HPDE6-E6E7 (cell line): Measurements from ENCODE around the gene CRYBG2.
A peak's percentile ranks its signal among the peaks of the same experiment; 100 is the strongest.
"Not testable (repeated sequence)": the region's sequence is repeated elsewhere in the genome, so short reads cannot be mapped to it uniquely, and the experiment has no call there.

Experiments used
- DNase-seq: peaks from one replicate; pipeline ENCODE4 v3.0.0; 2011; ENCODE audit warnings: missing footprints; ENCODE audit errors: extremely low spot score

CRYBG2 gene, protein sequence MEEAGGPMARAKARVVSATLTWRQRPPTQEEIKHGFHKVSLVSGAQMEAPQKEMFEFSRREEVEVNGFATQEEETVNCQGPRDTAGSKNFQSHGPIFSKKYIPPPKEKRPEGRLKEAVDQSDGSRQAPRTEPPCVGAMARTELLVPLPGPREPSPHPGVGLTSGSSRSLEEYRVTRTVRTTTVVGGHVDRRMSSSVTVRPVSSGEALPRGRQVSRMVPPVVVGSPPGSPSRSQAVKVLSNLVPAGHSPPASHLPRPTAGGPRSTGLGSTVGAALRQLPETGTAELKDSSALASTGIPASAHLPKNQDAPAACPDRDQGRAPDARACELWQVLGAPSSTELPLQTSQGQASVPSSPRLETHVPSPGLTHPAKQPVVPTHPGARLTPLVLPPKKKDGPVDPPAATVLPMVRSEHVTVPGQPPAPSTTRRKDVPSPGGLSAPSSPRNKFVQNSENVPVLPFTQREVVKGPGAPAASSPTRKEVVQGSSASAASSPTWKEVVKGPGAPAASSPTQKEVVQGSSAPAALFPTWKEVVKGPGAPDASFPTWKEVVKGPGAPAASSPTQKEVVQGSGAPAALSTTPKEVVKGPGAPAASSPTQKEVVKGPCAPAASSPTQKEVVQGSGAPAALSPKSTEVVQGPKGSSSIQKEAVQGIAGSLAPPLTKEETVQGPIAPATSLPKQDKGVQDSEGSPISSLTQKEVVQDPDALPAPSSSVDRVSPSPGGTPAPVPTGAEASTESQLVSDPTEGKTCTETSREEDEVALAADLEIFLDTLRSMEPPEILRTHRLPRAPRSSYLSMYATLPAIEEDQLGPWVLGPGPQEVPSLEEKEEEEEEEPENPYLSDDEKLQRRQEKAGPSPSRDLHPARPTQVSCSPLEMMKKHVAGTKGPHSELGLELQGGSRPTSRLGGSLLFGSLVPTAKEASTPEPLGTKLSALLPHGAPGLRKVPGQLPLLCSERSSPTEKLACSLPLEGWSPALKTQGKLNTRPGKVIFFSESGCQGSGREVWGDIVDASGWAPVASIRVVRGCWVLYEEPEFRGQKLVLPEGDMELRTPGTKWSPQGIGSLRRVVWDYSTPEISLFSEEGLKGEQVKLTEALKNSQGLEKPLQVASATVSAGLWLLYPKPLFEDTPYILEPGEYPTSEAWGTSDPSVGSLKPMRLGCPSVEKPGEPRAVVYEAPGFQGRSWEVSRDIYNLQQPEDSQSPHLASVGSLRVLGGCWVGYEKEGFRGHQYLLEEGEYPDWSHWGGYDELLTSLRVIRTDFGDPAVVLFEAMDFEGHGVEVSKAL (N-terminal part only)

DNA sequence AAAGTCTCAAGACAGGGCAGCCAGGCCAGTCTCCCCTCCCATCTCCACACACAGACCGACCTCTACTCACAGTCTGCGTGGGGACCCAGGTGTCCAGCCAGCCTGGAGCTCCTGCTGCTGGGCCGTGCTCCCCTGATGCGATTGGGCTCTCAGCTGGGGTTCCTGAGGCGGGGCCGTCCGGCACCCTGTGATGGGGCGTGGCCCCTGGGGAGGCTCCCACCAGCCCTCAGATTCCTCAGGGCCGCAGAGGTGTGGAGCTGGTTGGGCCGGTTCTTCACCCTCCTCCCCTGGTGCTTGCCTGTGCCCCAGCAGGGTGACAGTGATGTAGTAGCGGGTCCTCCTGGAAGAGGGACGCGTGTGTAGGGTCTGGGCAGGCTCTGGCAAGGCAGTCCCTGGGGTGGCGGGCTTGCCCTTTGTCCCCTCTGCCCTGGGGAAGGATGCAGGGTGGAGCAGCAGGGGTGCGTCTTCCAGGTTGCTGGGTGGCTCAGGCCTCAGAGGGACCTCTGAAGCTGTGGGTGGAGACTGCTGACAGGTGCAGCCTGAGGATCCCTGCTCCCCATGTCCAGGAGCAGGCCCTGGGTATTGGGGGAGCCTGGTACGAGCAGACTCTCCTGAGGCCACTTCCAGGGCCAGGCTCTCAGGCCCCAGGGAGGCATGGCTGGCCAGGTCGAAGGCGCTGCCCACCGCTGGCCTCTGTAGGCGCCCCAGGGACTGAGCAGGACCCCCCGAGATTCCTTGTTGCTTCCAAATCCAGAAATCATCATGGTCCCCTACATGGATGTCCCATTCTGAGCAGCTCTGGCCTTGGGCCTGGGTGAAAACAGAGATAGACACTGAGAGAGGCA is at the start of gene CRYBG2:
CRYBG2 (minus strand) TSS at position 155 of the 845 bp plus-strand sequence. CDS start 7,473 bp downstream, outside the sequence.
- DNase-seq = peak; percentile 83

DNA sequence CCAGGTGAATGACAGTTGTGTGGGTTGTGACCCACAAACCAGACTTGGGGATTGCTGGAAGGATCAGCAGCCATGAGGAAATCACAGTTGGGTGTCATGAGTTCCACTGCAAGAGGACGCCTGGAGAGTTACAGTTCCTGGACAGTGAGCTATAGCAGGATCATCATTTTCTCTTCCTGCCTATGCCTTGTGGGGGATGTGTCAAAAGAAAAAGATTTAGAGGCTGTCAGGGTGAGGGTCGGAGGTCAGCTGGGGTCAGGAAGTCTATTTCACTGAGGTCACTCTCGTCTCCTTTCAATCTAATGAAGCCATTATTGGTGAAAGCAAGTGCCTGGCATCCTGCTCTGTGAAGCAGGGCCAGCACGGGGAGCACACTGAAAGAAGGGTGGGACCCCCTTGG is 49.7 kb upstream of the CRYBG2 start:
- no peak for DNase-seq

DNA sequence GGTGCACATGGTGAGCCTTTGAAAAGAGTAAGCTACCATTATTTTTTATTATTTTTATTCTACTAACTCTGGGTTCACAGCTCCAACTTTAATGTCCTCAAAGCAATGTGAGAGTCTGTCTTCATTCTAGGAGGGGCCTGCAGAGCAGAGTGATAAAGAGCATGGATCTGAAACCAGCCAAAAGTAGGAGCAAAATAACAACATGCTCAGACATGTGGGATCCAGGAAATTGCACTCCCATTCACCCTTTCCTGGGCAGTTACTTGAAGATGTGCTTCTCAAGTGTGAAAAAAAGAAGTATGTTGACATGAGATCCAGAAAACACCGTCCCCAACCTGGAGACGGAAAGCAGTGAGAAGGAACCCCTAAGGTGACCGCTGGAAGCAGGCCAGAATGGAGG is 48.0 kb upstream of the CRYBG2 start:
- no peak for DNase-seq

DNA sequence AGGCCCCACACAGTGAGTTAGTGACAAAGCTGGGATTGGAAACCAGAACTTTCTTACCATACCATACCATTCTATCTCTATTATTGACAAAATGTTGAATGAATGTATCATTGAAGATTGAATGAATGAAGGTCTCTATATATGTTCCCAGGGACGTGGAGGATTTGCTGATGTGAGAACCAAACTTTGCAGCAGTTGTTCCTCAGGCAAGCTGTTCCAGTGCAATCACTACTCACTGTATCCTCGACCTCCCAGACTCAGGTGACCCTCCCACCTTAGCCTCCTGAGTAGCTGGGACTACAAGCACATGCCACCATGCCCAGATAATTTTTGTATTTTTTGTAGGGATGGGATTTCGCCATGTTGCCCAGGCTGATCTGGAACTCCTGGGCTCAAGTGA is 45.1 kb upstream of the CRYBG2 start:
- no peak for DNase-seq

DNA sequence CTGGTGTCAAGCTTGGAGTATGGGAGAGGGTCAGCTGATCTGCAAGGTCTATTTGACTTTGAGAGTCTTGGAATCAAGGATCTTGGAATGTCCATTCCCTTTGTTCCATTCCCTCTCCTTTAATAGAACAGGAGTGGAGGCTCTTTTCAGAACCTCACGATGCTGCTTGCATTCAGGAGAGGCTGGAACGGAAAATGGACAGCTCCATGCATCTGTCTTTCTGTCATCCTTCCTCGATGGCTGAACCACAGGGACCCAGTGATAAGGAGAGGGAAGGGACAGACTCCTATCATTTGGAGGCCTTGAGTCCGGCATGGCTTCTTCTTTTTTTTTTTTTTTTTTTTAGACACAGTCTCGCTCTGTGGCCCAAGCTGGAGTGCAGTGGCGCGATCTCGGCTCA is 41.8 kb upstream of the CRYBG2 start:
- DNase-seq = no peak

DNA sequence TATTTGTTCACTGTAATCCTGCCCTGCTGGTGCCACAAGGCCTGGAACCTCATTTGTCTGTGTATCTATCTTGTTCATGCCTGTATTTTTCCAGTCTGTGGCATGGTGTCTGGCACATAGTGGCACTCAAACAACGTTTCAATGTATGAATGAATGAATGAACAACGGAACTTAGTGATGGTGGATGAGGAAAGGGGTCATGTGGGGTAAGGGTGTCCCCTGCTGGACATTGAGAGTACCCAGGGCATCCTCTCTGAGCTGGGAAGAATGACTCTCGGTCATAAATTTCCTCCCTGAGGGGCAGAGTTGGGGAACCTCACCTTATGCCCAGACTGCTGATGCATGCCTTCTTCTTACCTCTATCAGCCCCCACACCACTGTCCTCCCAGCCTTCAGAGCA is 37.5 kb upstream of the CRYBG2 start:
- DNase-seq = peak; percentile 73

DNA sequence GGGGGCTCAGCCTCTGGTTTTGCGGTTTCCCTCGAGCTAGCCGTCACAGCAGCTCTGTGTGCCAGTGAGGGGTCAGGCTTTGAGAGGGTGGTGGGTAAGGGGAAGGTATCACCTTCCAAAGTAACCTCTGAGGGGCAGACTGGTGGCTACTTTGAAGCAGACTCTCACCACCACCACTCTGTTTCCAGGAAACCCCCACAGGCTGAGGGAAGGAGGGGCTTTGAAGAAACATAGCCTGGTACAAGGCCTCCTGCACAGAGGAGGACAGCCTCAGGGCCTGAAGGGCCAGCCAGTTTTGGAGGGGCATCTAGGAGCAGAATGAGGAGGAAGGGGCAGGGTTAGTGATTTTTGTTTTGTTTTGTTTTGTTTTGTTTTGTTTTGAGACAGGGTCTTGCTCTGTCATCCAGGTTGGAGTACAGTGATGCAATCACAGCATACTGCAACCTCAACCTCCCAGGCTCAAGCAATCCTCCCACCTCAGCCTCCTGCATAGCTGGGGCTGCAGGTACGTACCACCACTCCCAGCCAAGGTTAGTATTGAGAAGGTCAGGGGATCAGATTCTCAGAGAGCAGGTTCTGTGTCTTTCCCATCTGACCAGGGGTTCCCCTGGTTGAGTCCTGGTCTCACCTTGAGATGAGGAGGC is 35.8 kb upstream of the CRYBG2 start:
- DNase-seq = no peak

DNA sequence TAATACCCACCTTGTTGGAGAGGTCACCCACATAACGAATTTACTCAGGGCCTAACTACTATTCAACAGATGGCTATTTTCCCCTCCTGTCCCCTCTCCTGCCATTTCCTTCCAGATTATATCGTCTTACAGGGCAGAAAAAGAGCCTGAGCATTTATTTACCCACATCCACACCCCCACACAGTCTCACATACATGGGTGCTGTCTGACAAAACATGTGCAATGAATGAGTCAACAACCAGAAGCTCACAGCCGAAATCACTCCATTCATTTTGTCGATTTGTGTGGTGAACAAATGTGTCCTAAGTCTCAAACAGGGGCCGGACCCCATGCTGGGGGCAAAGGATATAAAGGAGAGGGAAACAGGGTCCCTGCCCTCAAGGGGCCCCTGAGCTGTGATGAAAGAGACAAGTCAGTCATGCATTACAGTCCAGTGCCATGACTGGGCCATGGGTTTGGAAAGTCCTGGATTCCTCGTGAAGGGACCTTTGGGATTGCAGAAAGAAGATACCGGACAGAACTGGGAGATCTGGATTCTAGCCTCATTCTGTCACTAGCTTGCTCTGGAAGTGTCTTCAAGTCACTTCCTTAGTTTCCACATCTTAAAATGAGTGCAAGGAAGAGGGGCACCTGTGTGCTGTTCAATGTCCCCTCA is 35.0 kb upstream of the CRYBG2 start:
- no peak for DNase-seq

DNA sequence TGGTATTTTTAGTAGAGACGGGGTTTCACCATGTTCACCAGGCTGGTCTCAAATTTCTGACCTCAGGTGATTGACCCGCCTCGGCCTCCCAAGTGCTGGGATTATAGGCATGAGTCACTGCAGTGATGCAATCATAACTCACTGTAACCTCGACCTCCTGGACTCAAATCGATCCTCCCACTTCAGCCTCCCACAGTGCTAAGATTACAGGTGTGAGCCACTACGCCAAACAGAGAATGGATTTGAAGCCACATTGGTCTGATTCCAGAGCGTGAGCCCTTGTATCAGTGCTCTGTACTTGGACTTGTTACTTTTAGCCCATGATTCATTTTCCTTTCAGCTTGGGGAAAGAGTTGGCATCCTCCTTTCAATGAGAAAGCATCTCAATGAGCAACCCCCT is 33.5 kb upstream of the CRYBG2 start:
- DNase-seq = no peak

DNA sequence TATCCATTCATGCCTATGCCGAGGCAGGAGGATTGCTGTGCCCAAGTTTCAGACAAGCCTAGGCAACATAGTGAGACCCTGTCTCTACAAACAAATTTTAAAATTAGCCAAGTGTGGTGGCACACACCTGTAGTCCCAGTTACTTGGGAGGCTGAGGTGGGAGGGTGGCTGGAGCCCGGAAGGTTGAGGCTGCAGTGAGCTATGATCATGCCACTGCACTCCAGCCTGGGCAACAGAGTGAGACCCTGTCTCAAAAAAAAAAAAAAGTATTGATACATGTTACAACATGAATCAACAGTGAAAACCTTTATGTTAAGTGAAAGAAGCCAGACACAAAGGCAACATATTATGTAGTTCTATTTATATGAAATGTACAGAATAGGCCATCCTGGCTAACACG is 31.1 kb upstream of the CRYBG2 start:
- DNase-seq = not testable (repeated sequence)

DNA sequence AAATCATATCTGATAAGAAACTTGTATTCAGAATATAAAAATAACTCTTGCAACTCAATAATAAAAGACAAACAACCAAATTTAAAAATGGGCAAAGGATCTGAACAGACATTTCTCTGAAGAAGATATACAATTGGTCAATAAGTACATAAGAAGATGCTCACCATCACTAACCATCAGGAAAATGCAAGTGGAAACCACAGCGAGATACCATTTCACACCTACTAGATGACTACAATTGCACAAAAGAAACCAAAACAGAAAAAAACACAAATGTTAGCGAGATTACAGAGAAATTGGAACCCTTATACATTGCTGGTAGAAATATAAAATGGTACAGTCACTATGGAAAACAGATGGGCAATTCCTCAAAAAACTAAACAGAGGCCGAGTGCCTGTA is 30.1 kb upstream of the CRYBG2 start:
- no peak for DNase-seq

DNA sequence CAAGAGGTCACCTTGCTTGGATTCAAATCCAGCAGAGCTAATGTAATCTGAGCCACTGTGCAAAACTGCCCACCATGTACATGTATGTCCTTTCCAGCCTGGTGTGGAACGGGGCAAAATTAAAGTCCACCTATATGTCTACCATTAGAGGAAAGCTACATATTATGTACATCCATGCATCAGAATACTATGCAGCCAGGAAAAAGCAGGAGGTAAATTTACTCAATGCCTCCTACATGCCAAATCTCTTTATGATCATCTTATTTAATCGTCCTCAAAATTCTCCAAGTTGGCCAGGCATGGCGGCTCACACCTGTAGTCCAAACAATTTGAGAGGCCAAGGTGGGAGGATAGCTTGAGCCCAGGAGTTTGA is 24.9 kb upstream of the CRYBG2 start:
- no peak for DNase-seq

DNA sequence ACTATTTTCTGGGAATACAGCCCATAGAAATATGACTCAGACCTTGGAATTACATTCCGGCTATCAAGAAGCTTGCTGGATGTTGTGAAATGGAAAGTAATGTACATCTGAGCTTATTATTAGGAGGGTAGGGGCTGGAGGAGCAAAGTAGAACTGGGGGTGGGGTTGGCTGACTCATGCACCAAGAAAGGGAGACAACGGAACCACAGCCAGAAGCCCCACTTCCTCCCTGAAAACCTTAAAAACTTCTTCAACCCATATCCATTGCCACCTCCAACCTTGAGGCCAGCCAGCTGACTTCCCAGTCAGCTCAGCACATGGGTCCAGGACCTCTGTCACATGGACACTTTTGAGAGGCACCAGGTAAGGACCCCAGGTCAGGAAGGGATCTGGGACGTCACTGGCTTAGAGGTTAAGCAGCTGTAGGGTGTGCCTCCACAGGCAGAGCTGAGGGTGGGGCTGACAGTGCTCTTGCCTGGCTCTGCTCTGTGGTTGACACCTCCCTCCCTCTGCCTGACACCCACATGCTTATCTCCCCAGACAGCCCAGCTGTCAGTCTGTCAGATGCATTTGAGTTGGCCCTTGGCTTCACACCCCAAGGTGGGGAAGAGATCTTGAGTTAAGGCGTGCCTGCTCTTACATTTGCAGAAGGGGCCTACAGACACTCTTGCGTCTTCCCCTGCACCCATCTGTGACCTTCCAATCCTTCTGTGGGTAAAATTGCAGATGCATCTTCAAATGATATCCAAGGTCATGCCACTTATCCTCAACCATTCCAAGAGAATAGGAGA is 24.4 kb upstream of the CRYBG2 start:
- DNase-seq = peak; percentile 82

DNA sequence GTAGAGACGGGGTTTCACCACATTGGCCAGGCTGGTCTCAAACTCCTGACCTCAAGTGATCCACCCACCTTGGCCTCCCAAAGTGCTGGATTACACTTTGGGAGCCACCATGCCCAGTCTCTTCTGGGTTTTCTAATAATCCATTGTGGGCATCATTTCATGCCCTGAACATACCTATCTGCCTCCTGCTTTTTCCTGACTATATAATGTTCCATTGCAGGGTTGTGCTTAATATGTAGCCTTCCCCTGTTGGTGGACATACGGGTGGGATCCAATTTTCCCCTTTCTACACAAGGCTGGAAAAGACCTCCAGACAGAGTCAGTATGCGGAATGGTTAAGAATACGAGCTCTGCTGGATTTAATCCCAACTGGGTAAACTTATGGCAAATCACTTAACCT is 22.1 kb upstream of the CRYBG2 start:
- DNase-seq = no peak

DNA sequence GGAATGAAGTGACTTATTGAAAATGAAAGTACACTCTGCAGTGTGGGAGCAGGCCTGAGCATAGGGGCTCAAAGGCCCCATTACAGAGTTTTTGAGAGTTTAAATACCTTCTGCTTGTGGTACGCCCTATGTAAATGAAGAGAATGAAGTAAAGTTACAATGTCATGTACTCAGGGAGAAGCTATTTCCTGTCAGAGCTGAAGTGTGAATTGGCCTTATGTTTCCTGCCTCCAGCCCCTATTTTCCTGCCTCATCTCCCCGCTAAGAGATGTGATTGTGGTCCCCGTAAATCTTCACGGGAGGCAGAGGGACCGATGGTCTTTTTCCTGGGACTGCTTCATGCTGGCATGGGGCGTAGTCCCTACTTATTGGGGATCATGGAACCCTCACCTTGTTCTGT is 21.2 kb upstream of the CRYBG2 start:
- DNase-seq = no peak

DNA sequence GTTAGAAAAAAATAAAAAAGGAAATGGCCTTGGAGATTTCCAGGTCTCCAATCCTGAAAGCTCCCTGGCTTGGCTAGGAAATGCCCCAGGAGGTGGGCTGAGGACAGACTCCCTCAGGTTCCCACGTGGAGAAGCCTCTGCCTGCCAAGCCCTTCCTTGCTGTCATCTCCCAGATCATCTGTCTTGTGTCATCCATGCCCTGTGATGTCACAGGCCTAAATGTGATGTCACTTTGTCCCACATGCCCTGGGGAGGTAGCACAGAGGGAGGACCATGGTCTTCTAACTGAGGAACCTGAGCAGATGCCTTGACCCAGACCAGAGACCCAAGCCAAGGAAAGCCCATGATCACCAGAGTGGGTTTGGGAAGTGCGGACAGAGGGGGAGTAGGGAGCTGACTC is 20.4 kb upstream of the CRYBG2 start:
- DNase-seq = not testable (repeated sequence)

DNA sequence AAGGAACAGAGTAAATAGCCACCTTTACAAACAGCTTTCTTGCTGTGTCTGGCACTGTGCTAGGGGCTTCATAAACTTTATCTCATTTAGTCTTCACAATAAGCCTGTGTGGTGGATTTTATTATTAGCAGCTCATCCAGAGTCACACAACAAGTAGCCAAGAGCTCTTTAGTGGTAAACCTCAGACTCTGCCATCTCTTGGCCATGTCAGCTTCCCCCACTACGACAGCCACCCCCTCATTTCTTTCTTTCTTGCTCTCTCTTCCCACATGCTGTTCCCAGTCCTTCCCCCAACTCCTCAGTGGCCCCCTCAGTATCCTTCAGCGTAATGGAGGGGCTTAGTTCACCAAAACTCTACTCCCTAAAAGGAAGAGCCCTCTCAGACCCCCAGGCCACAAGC is 19.9 kb upstream of the CRYBG2 start:
- DNase-seq = no peak

DNA sequence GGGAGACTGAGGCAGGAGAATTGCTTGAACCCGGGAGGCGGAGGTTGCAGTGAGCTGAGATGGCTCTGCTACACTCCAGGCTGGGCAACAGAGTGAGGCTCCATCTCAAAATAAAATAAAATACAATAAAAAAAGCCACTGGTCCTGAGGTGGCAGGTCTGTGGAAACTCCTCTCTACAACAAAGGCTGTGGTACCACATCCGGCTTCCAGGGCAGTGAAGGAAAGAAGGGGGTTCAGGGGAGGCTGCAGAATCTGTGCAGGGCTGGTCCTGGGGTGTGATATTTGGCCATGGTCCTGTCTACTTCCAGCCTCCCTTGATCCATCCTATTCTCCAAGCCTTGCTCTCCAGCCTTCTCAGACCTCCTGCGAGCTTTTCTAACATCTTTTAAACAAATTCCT is 19.4 kb upstream of the CRYBG2 start:
- DNase-seq = no peak

DNA sequence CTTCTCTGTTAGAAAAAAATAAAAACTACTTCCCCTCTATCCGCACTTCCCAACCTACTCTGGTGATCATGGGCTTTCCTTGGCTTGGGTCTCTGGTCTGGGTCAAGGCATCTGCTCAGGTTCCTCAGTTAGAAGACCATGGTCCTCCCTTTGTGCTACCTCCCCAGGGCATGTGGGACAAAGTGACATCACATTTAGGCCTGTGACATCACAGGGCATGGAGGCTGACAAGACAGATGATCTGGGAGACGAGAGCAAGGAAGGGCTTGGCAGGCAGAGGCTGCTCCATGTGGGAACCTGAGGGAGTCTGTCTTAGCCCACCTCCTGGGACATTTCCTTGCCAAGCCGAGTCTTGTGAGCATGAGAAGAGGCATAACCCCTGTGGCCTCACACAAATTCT is 18.7 kb upstream of the CRYBG2 start, which contains the start of gene ZNF683:
ZNF683 (minus strand) TSS at position 140 of the 400 bp plus-strand sequence. CDS start 4,179 bp downstream, outside the sequence.
- DNase-seq = not testable (repeated sequence)
